H1 (cell line): ENCODE data around the gene ZFHX2. TPM values are rescaled to one million over a fixed set of nuclear protein-coding genes. Genes with fewer than 3 reads are reported as not detected.

Source experiments
- ASH2L ChIP-seq: fragments of 200-600, 300-600 bp; sonication (generic); IDR thresholded peaks from one replicate; pipeline ENCODE4 v1.7.1; 2017; ENCODE audit warnings: low read length
- BACH1 ChIP-seq: IDR thresholded peaks from 2 replicates; pipeline ENCODE4 v1.6.1; 2012; ENCODE audit warnings: low read length, improper control_type of control experiment
- CBX8 ChIP-seq: fragments of 300-800, 300-1000 bp; sonication (generic); IDR thresholded peaks from 2 replicates; pipeline ENCODE4 v1.7.1; 2016; ENCODE audit warnings: low read depth, low read length, borderline replicate concordance
- CHD1 ChIP-seq: IDR thresholded peaks from 2 replicates; pipeline ENCODE4 v1.6.1; 2012; ENCODE audit warnings: low read depth, low read length, improper control_type of control experiment
- CHD2 ChIP-seq: IDR thresholded peaks from 2 replicates; pipeline ENCODE4 v1.6.1; 2012; ENCODE audit warnings: low read length, improper control_type of control experiment
- GABPA ChIP-seq: IDR thresholded peaks from 2 replicates; pipeline ENCODE4 v1.6.1; 2011; ENCODE audit warnings: mild to moderate bottlenecking, low read length, moderate library complexity, borderline replicate concordance; ENCODE audit not compliant: insufficient read depth
- KDM1A ChIP-seq: fragments of 200-600, 300-600 bp; sonication (generic); IDR thresholded peaks from 2 replicates; pipeline ENCODE4 v1.7.1; 2016; ENCODE audit warnings: mild to moderate bottlenecking, low read length, borderline replicate concordance
- KDM4A ChIP-seq: IDR thresholded peaks from one replicate; pipeline ENCODE4 v1.7.1; 2012; ENCODE audit warnings: low read depth, mild to moderate bottlenecking, moderate library complexity, low read length, inconsistent platforms; ENCODE audit not compliant: severe bottlenecking
- POLR2A ChIP-seq, 2 experiments: IDR thresholded peaks; 1 replicate in 1 of 2; 2 replicates in 1 of 2; pipeline ENCODE4 v1.6.1; 2011; ENCODE audit warnings: low read depth in 2 of 2, low read length in 2 of 2, mild to moderate bottlenecking in 2 of 2; ENCODE audit errors: control extremely low read depth in 1 of 2
- RBBP5 ChIP-seq: IDR thresholded peaks from 2 replicates; pipeline ENCODE4 v1.7.1; 2012; ENCODE audit warnings: low read depth, mild to moderate bottlenecking, inconsistent platforms, low read length, moderate library complexity, borderline replicate concordance
- RFX5 ChIP-seq: IDR thresholded peaks from 2 replicates; pipeline ENCODE4 v1.6.1; 2011; ENCODE audit warnings: low read depth, low read length, improper control_type of control experiment, borderline replicate concordance
- RNF2 ChIP-seq: fragments of 200-900, 300-1000 bp; sonication (generic); IDR thresholded peaks from 2 replicates; pipeline ENCODE4 v1.7.1; 2016; ENCODE audit warnings: borderline replicate concordance, low read depth, mild to moderate bottlenecking, antibody characterized with exemption, low read length; ENCODE audit not compliant: poor library complexity, severe bottlenecking; ENCODE audit errors: missing control alignments
- SAP30 ChIP-seq: fragments of 300-600 bp; sonication (generic); IDR thresholded peaks from 2 replicates; pipeline ENCODE4 v1.7.1; 2012; ENCODE audit warnings: low read length, moderate library complexity, mild to moderate bottlenecking, inconsistent platforms; ENCODE audit not compliant: insufficient read depth, insufficient replicate concordance
- TBP ChIP-seq: IDR thresholded peaks from 2 replicates; pipeline ENCODE4 v1.6.1; 2011; ENCODE audit warnings: low read depth, low read length, improper control_type of control experiment
- TCF12 ChIP-seq: IDR thresholded peaks from 2 replicates; pipeline ENCODE4 v1.6.1; 2011; ENCODE audit warnings: low read depth, mild to moderate bottlenecking, low read length
- TEAD4 ChIP-seq: IDR thresholded peaks from 2 replicates; pipeline ENCODE4 v1.6.1; 2012; ENCODE audit warnings: low read depth, low read length, inconsistent platforms, mixed read lengths
- ZNF274 ChIP-seq: IDR thresholded peaks from 2 replicates; pipeline ENCODE4 v1.7.0; 2012; ENCODE audit warnings: low read length, borderline replicate concordance; ENCODE audit errors: extremely low read depth
- polyA plus RNA-seq, 7 experiments: library from polyadenylated mRNA; depleted of rRNA in 3 of 7; stranded (reverse) in 5 of 7; unstranded in 2 of 7; fragments of >200 nt in 5 of 7; fragments of 200-250 nt in 2 of 7; gene quantifications; 1 replicate in 5 of 7; 2 replicates in 1 of 7; 4 replicates in 1 of 7; pipeline versions ENCODE4 v1.2.1 to v1.2.3, GENCODE V29; 2011 to 2013; ENCODE audit warnings: missing spikeins in 2 of 7, mixed read lengths in 2 of 7
- total RNA-seq: library from RNA; stranded (reverse); fragmentation: NEBNext Ultra II Directional; extraction: Animal tissue kit (Norgen Biotek cat#: 25700); gene quantifications from 2 replicates; pipeline ENCODE4 v1.2.1, GENCODE V29; 2021
- TF ChIP-seq, protein P1 (sequence below): IDR thresholded peaks from 2 replicates; pipeline ENCODE4 v1.6.1; 2012; ENCODE audit warnings: low read length, inconsistent platforms
- TF ChIP-seq, protein P2 (sequence below): IDR thresholded peaks from 2 replicates; pipeline ENCODE4 v1.6.1; 2011; ENCODE audit warnings: low read depth, mild to moderate bottlenecking, low read length; ENCODE audit not compliant: insufficient read depth
- TF ChIP-seq, protein P3 (sequence below): IDR thresholded peaks from 2 replicates; pipeline ENCODE4 v1.6.1; 2012; ENCODE audit warnings: inconsistent platforms

Gene ZFHX2
- total and polyA plus RNA-seq, 2 of the 8 experiments (the other 6 are each of a cell fraction or from before 2014, with no cell fraction given), result 2.7 to 27.0 TPM

DNA sequence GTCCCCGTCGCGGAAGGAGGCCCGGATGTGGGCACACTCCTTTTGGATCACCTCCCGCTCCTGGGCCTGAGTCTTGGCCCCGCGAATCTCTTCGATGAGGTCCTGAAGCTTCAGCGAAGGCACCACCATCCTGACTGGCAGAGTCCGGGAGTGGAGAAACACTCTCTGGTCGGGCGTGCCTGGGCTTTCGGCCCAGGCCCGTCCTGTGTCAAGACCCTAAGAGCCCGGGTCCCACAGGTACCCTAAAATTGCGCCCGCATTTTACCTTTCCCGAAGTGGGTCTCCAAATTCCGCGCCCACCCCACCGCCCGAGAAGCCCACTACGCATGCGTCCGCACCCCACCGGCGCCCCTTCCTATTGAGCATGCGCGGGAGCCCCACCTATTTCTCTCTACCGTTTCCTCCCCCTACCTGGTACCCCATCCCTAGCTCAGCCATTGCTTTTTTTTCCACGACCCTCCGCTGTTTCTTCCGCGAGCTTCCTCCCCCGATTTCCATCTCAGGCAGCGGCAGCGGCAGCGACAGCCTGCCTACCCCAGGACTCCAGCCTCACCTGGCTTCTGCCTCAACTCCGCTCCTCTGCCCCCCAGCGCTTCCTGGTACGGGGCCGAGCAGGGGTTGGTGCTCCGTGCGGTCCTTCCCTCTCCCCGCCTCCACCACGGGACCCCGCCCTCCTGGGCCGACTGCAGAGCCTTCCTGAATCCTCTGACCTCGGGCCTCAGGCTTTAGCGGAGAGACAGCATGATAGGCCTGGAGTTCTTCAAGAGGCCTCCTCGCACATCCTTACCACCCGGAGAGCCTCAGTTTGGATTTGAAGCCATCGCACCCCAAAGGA, 15.8 kb upstream of the ZFHX2 start, which contains the start of gene AP1G2 (continued):
- TF ChIP-seq CHD1 (no peak), TCF12 (no peak), KDM1A (no peak), ZNF274 (no peak), CBX8 (no peak), CHD2 (no peak), POLR2A (IDR thresholded peaks at IDR 0.05; ENCODE audit: control extremely low read depth in 1 of 2, low read depth in 2 of 2, low read length in 2 of 2) (peak; percentile 38 to 86), TBP (no peak), RNF2 (no peak), ASH2L (peak; percentile 48), GABPA (no peak), RFX5 (no peak), SAP30 (peak; percentile 72), TEAD4 (0 out of 2 replicates have a peak, but pooled peaks have one; percentile 7), KDM4A (peak; percentile 71), RBBP5 (peak; percentile 70; the same call in 1 of the 2 replicates), BACH1 (no peak)
- TF ChIP-seq, protein P1, sequence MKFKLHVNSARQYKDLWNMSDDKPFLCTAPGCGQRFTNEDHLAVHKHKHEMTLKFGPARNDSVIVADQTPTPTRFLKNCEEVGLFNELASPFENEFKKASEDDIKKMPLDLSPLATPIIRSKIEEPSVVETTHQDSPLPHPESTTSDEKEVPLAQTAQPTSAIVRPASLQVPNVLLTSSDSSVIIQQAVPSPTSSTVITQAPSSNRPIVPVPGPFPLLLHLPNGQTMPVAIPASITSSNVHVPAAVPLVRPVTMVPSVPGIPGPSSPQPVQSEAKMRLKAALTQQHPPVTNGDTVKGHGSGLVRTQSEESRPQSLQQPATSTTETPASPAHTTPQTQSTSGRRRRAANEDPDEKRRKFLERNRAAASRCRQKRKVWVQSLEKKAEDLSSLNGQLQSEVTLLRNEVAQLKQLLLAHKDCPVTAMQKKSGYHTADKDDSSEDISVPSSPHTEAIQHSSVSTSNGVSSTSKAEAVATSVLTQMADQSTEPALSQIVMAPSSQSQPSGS, result no peak
- TF ChIP-seq, protein P2, sequence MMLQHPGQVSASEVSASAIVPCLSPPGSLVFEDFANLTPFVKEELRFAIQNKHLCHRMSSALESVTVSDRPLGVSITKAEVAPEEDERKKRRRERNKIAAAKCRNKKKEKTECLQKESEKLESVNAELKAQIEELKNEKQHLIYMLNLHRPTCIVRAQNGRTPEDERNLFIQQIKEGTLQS, result no peak
- TF ChIP-seq, protein P3, sequence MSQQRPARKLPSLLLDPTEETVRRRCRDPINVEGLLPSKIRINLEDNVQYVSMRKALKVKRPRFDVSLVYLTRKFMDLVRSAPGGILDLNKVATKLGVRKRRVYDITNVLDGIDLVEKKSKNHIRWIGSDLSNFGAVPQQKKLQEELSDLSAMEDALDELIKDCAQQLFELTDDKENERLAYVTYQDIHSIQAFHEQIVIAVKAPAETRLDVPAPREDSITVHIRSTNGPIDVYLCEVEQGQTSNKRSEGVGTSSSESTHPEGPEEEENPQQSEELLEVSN, result no peak
